ENCODE results near the gene NEURL2.

DNA sequence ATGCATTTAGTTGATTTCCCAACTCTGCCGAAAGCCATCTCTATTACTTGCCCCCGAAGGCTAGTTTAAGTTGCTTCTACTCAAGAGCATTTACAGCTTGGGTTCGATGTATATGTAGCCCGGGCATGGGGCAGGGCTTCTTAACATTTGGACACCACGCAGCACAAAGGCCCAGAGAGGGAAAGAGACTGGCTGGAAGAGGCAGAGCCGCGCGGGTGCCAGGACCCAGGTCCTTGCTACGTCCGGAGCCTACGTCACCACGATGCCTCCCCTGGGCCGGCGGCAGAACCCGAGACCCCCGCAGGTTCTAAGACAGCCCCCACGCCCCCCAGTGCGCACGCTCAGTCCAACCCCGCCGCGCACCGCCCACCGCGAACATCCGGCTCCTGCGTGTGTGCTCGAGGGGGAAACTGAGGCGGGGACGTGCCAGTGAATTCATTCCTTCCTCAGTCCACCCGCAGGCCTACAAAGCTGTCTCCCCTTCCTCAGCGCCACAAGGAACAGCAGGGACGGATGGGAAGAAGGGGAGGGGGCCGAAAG is 43.1 kb upstream of the NEURL2 start:
- no peak for TF ChIP-seq POLR2AphosphoS5 (IDR thresholded peaks at IDR 0.05)
- TF ChIP-seq, protein P1, sequence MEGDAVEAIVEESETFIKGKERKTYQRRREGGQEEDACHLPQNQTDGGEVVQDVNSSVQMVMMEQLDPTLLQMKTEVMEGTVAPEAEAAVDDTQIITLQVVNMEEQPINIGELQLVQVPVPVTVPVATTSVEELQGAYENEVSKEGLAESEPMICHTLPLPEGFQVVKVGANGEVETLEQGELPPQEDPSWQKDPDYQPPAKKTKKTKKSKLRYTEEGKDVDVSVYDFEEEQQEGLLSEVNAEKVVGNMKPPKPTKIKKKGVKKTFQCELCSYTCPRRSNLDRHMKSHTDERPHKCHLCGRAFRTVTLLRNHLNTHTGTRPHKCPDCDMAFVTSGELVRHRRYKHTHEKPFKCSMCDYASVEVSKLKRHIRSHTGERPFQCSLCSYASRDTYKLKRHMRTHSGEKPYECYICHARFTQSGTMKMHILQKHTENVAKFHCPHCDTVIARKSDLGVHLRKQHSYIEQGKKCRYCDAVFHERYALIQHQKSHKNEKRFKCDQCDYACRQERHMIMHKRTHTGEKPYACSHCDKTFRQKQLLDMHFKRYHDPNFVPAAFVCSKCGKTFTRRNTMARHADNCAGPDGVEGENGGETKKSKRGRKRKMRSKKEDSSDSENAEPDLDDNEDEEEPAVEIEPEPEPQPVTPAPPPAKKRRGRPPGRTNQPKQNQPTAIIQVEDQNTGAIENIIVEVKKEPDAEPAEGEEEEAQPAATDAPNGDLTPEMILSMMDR (IDR thresholded peaks at IDR 0.05): no peak
- TF ChIP-seq POLR2A (IDR thresholded peaks at IDR 0.05): no peak
- no peak for TF ChIP-seq EP300 (IDR thresholded peaks at IDR 0.05)
